HG02840 (cell line): Measurements from ENCODE around the gene LOXL3.
"Not testable (repeated sequence)": the region's sequence is repeated elsewhere in the genome, so short reads cannot be mapped to it uniquely, and the experiment has no call there.

ENCODE experiments used
- ATAC-seq: cut with Tn5 transposase; IDR thresholded peaks from one replicate; pipeline ENCODE4 v1.9.1; 2021; ENCODE audit warnings: mild to moderate bottlenecking, moderate library complexity, moderate number of reproducible peaks; ENCODE audit not compliant: unreplicated experiment, low FRiP score

The LOXL3 gene

DNA sequence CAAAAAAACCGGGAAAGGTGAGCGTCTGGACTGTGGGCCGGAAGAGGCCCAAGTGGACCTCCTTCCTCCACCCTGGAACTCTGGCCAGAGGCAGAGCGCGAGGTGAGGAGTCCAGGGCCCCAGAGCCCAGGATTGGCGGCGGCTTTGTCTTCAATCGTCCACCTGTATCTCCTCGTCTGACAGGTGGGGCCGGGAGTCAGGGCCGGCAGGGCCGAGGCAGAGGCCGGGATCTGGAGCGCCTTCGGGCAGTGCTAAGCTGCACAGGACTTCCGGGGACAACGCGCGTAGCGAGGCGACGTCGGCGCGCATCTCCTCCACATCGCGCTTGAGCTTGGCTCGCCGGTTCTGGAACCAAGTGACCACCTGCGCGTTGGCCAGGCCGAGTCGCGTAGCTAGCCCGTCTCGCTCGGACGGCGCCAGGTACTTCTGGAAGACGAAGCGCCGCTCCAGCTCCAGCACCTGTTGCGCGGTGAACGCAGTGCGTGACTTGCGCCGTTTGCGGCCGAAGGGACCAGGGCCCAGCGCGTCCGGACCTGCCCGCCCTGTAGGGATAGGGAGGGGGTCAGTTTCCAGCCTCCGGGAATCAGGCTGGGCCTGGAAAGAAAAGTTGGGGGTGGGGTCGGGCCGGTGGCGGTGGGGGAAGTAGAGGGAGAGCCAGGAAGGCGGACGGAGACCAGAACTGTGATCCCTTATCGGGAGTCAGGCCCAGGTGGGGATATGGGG is 55.8 kb downstream of the LOXL3 start:
- ATAC-seq, result no peak

DNA sequence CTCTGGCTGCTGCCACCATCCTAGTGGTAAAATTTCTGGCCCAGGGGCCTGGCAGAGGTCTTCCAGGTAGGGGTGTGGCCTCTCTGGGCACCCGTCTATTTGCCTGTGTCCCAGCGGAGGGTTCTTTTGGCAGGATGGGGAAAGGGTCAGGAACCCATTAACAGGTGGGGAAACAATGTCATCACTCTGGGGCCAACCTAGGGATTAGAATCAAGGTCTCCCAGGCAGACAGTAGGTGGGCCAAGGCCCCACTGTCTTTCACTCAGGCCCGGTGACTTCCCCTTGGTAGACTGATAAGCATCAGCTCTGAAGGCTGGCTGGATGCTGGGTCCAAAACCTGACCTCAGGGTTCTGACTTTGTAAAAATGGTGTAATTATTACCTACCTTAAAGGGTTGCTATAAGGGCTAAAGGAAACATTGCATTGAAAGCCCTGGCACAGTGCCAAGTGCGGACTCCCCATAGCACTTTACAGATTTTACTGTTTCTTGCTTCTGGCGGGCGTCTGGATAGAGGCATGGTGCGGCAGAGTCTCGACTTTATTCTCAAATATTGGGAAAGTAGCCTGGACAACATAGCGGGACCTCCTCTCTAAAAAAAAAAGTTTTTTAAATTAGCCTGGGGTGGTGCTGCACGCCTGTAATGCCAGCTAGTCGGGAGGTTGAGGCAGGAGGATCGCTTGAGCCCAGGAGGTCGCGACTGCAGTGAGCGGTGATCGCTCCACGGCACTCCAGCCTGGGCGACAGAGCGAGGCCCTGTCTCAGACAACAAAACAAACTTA is 56.6 kb downstream of the LOXL3 start:
- ATAC-seq, result no peak

DNA sequence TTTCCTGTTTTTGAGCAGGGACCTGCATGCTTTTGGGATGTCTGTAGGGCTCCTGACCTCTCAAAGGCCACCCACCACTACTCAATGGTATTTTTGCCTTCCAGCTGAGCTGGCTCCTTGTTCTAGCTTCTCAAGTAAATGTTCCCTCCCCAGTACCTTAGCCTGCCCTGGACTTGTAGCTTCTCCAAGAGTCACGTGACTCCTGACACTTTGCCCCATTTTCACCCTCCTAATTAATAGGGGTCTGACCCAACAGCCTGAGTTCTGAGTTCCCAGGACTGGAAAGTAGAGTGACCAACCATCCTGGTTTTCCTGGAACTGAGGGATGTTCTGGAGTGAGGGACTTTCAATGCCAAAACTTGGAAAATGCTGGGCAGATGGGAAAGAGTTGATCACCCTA is 58.3 kb downstream of the LOXL3 start:
- ATAC-seq, result no peak

DNA sequence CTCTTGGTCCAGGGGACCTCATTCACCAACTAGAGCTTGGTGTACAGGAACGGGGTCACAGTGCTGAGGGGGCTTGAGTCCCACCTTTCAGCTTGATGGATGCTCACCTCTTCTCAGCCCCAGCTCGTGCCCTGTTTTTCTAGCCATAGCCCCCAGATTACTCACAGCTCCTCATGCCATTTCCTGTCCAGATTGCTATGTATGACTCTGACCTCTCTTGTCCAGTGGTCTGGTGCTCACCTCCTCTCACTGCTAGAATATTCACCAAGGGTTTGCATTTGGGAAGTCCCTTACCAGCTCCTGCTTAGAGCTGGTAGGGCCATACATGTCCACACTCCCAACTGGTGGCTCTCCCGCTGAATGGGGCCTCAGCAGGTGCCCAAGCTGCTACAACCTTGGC is 60.2 kb downstream of the LOXL3 start:
- no peak for ATAC-seq

DNA sequence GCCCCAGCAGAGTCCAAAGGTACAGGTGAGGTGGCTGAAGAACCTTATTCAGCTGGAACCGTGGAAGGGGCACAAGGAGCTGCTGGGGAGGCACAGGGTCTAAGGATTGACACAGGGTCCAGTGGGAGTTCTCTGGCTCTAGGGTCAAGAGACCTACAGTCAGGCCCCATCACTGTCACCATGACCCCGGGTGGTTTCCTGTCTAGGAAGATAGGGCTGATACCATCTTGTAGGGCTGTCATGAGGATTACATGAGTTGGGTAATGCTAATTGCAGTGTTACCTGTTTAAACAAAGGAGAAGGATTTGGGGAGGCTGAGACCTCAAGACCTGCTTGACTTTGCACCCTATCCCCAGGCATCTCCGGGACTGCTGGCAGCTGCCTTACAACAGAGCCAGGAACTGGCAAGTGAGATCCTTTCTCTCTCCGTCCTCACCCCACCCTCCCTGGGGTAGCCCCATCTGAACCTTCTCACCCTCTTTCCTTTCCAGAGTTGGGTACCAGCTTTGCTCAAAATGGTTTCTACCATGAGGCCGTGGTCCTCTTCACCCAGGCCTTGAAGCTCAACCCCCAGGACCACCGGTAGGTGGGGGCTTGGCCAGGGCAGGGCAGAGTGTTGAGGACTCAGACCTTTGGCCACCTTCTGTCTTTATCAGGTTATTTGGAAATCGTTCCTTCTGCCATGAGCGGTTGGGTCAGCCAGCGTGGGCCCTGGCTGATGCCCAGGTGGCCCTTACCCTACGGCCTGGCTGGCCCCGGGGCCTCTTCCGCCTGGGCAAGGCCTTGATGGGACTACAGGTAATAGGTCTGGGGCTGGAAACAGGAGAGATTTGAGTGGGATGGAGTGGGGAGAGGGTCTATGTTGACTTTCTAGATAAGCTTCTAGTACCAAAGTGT is 61.8 kb downstream of the LOXL3 start:
- no peak for ATAC-seq

DNA sequence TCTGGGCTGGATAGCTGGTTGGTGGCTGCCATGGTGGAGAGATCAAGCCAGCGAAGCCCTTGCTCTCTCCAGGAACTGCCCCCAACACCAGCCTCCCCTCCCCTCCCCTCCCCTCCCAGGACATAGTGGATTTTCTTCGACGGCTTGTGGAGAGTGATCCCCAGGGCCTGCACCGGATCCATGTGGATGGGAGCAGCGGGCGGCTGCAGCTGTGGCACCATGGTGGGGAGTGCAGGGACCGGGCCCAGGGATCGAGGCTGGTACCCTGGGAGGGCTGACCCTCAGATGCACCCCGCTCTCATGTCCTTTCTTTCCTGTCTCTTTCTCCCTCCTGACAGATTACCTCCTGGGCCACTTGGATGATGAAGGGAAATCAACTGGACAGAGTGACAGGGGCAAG is 63.8 kb downstream of the LOXL3 start:
- no peak for ATAC-seq

DNA sequence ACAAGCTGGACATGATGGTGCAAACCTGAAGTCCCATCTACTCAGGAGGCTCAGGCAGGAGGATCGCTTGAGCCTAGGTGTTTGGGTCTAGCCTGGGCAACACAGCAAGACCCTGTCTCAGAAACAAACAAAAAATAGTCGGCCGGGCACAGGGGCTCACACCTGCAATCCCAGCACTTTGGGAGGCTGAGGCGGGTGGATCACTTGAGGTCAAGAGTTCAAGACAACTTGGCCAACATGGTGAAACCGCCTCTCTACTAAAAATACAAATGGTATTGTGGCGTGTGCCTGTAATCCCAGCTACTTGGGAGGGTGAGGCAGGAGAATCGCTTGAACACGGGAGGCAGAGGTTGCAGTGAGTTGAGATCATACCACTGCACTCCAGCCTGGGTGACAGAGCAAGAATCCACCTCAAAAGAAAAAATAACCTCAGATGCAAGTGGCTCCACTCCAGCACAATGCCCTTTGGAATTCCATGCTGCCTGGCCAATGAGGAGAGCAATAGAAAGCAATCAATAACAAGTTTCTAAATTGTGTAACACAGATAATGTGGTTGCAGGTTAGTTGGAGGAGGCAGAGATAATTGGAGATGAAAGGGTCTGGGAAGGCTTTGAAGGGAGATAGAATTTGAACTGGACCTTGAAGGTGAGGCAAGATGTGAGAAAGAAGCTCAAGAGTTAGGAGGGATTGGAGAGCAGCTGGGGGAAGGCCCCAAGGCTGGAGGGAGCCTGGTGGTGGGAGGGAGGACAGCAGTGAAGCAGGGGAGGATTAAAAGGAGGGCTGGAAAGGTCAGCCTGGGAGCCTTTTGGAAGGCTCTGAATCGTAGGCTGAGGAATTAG is 64.9 kb downstream of the LOXL3 start:
- ATAC-seq, result no peak

DNA sequence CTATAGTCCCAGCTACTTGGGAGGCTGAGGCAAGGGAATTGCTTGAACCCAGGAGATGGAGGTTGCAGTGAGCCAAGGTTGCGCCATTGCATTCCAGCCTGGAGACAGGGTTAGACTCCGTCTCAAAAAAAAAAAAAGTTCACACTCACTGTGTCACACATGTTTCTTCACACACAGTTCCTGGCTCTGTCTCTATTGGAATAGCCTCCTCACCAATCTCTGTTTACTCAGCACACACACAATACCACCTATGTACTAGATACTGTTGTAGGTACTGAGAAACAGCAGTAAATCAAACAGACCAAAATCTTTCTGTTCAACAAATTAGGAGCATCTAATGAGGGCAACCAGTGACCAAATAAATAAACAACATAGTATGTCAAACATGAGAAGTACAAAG is 67.6 kb downstream of the LOXL3 start:
- ATAC-seq, result no peak

DNA sequence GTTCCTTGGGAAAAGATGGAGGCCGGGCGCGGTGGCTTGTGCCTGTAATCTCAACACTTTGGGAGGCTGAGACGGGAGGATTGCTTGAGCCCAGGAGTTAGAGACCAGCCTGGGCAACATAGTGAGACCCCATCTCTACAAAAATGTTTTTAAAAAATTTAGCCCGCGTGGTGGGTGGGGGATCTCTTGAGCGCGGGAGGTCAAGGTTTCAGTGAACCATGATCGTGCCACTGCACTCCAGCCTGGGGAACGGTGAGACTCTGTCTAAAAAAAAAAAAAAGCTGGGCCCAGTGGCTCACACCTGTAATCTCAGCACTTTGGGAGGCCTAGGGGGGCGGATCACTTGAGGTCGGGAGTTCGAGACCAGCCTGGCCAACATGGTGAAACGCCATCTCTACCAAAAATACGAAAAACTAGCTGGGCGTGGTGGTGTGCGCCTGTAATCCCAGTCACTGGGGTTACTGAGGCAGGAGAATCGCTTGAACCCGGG is 70.0 kb downstream of the LOXL3 start:
- ATAC-seq, result not testable (repeated sequence)

DNA sequence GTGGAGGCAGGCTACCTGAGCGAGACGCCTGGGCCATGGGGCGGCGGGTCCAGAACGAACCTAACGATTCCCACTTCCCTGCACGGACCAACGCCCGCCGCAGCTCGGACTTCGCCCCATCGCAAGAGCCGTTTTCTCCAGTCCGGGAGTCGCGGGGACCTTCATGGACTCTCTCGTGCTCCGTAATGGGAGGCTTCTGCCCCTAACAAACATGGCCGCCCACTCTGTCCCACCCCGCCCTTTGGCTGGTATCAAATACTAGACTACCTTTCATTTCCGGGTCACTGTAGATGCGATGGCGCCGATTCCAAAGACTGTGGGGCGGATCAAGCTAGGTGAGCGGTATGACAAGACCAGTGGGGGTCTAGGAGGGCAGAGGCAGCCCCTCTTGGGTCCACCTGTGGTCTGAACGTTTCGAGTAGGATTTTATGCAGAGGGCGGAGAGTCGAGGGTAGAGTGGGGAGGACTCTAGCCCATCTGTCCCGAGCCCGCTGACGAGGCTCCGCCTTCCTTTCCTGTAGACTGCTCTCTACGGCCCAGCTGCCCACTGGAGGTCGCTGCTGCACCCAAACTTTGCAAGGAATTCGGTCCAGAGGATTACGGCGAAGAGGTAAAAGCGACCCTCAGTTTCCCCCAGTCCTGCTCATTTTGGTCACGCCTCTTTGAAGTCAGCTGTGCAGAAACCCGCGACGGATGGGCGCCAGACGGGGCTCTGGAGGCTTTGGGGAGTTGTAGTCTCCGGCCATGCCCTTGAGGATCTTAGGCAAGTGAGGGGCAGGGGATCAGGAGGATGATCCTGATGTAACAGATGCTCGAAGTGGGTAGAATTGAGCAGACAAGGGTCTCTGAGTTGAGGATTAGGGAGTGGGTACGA is 70.7 kb downstream of the LOXL3 start, which contains the start of the genes CCDC142 and TTC31:
Gene CCDC142, minus strand, starts transcription at position 198 of the 874 bp plus-strand sequence. Its CDS starts 161 bp downstream, at position 37.
Gene TTC31, plus strand, starts transcription at position 281 of the 874 bp plus-strand sequence. Its CDS starts 15 bp downstream, at position 296.
- ATAC-seq, result peak; percentile 90
